Measurements from ENCODE around the gene NPR2. TPM values are rescaled to one million over a fixed set of nuclear protein-coding genes. Genes with fewer than 3 reads are reported as not detected.

The NPR2 gene
- total and polyA plus RNA-seq, 2 donors (not counting 3 experiments of a cell fraction or from before 2014, with no cell fraction given), result 16.4 to 25.6 TPM

DNA sequence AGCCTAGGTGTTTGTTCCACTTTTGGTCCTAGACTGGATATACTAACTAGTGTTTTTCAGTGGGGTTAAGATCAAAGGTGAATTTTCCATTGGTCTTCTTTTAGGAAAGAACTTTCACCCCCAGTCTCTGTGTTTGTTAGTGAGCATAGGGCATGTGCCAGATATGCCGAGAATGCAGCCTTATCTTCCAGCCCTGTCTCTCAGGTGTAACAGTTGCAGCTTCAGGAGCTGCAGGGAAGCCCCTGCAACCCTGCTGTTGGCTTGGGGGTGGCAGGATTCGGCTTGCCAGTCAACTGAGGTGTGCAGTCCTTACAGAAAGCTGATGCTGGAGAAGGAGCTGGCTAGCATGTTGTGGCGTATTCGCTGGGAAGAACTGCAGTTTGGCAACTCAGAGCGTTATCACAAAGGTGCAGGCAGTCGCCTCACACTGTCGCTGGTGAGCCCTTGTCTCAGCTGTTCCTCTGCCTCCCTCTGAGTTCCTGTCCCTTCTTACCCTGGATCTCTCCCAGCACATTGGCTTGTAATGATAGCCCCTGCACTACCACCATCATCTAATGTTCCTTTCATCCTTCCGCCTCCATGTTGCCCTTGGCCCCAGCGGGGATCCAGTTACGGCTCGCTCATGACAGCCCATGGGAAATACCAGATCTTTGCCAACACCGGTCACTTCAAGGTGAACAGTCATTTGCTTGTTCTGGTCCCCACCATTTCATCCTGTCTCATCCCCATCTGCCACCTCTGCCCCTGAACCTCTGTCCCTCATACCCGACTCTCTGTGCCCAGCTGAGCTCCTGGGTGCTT, 10.1 kb downstream of the NPR2 start:
- Histone ChIP-seq H3K27ac (ENCODE audit: insufficient read depth, low read depth, low read length) (no peak overlapping the region), H3K9me3 (replicated peaks; ENCODE audit: control insufficient read depth, insufficient read depth, low read length) (no peaks in the 10 kb centered on the region), H3K4me1 (ENCODE audit: control insufficient read depth, extremely low read depth, insufficient read depth, low read length) (peaks cover 19% of the 10 kb centered on the region), H3K9me1 (replicated peaks; ENCODE audit: control insufficient read depth, extremely low read depth, insufficient read depth, low read length) (no peaks in the 10 kb centered on the region), H3K79me2 (ENCODE audit: control insufficient read depth, insufficient read depth, low read length) (no peaks in the 10 kb centered on the region), H4K20me1 (replicated peaks; ENCODE audit: control insufficient read depth, extremely low read depth, insufficient read depth, low read length) (no peaks in the 10 kb centered on the region), H3K9ac (replicated peaks; ENCODE audit: extremely low read depth, insufficient read depth, low read length) (no peak overlapping the region), H3K27me3 (ENCODE audit: control insufficient read depth in 2 of 2, insufficient read depth in 2 of 2, low read length in 2 of 2) (no peaks in the 10 kb centered on the region), H2AFZ (ENCODE audit: low read depth, low read length) (no peak overlapping the region), H3K4me2 (ENCODE audit: insufficient read depth, low read length) (no peak overlapping the region), H3K36me3 (ENCODE audit: control insufficient read depth in 2 of 2, extremely low read depth in 1 of 2, insufficient read depth in 2 of 2, low read length in 2 of 2) (peaks cover 0 to 2% of the 10 kb centered on the region in 2 experiments), H3K4me3 (replicated peaks in 1 of 3; ENCODE audit: insufficient read depth in 1 of 3, low read depth in 1 of 3, low read length in 3 of 3) (no peak overlapping the region)
- no peak for DNase-seq (ENCODE audit: low read depth, low spot score)
- intact Hi-C loops (cut with micrococcal nuclease), result no loop called here
- ChIA-PET POLR2A (no interaction called here), CTCF (interaction anchor here (1.0 to 1.6 kb wide), 2 partner anchors 11 to 81 kb away, joined by 5 read pairs; no protein-coding TSS in a partner anchor)
- TF ChIP-seq JUN (IDR thresholded peaks at IDR 0.05; ENCODE audit: borderline replicate concordance, insufficient read depth, insufficient read length, low read depth) (no peak), GATA2 (IDR thresholded peaks at IDR 0.05; ENCODE audit: insufficient read depth, insufficient read length, low read depth, low read length) (no peak), EZH2 (IDR thresholded peaks at IDR 0.05; ENCODE audit: borderline replicate concordance, low read depth, low read length, severe bottlenecking) (no peak), POLR2A (IDR thresholded peaks at IDR 0.05; ENCODE audit: low read depth, low read length) (no peak), POLR2AphosphoS5 (IDR thresholded peaks at IDR 0.05; ENCODE audit: insufficient read depth, low read depth, low read length) (no peak), FOS (IDR thresholded peaks at IDR 0.05; ENCODE audit: borderline replicate concordance, insufficient read depth, low read length) (no peak), MYC (IDR thresholded peaks at IDR 0.05; ENCODE audit: low read depth, low read length) (no peak)
- TF ChIP-seq, protein P1, sequence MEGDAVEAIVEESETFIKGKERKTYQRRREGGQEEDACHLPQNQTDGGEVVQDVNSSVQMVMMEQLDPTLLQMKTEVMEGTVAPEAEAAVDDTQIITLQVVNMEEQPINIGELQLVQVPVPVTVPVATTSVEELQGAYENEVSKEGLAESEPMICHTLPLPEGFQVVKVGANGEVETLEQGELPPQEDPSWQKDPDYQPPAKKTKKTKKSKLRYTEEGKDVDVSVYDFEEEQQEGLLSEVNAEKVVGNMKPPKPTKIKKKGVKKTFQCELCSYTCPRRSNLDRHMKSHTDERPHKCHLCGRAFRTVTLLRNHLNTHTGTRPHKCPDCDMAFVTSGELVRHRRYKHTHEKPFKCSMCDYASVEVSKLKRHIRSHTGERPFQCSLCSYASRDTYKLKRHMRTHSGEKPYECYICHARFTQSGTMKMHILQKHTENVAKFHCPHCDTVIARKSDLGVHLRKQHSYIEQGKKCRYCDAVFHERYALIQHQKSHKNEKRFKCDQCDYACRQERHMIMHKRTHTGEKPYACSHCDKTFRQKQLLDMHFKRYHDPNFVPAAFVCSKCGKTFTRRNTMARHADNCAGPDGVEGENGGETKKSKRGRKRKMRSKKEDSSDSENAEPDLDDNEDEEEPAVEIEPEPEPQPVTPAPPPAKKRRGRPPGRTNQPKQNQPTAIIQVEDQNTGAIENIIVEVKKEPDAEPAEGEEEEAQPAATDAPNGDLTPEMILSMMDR (IDR thresholded peaks at IDR 0.05; ENCODE audit: extremely low read depth in 1 of 2, insufficient read depth in 1 of 2, low read depth in 1 of 2, low read length in 2 of 2), result no peak
- TF ChIP-seq, protein P2, sequence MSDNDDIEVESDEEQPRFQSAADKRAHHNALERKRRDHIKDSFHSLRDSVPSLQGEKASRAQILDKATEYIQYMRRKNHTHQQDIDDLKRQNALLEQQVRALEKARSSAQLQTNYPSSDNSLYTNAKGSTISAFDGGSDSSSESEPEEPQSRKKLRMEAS (IDR thresholded peaks at IDR 0.05; ENCODE audit: insufficient read depth, insufficient read length), result no peak
- BruUV-seq (replicated peaks), result no TSS peak
- no peak for FAIRE-seq
- dilution Hi-C loops (cut with MboI; ENCODE audit: extremely low pct_ligation_motif_present, low sequenced_read_pairs), result no loop called here
